Rectal smooth muscle tissue (tissue), 1 donor: ENCODE results near the gene TBCB.
"Not testable (repeated sequence)": the region's sequence is repeated elsewhere in the genome, so short reads cannot be mapped to it uniquely, and the experiment has no call there.

Source experiments
- H3K27ac ChIP-seq: one replicate; pipeline ENCODE4 v1.7.0; 2013; ENCODE audit warnings: low read depth, low read length, inconsistent platforms
- H3K27me3 ChIP-seq: one replicate; pipeline ENCODE4 v1.7.0; 2013; ENCODE audit warnings: low read length; ENCODE audit not compliant: control insufficient read depth, insufficient read depth
- H3K36me3 ChIP-seq: one replicate; pipeline ENCODE4 v1.7.0; 2013; ENCODE audit warnings: low read length; ENCODE audit not compliant: control insufficient read depth, insufficient read depth
- H3K4me1 ChIP-seq: one replicate; pipeline ENCODE4 v1.7.0; 2013; ENCODE audit warnings: low read length; ENCODE audit not compliant: control insufficient read depth, insufficient read depth
- H3K4me3 ChIP-seq: one replicate; pipeline ENCODE4 v1.7.0; 2013; ENCODE audit warnings: low read length
- H3K9ac ChIP-seq: one replicate; pipeline ENCODE4 v1.7.0; 2013; ENCODE audit warnings: low read length

Gene TBCB

GRCh38 chr19:36115453-36116343, at the start of gene TBCB:
Gene TBCB (plus strand): TSS chr19:36115468. CDS start chr19:36115561, 93 bp downstream.
- Histone ChIP-seq H3K27ac (peak within 1 kb of the TSS; percentile 88), H3K27me3 (no peaks in the 10 kb centered on the region), H3K4me1 (peaks cover 10% of the 10 kb centered on the region), H3K36me3 (peaks cover 5% of the 10 kb centered on the region), H3K9ac (peak within 1 kb of the TSS; percentile 66), H3K4me3 (peak within 1 kb of the TSS; percentile 96)

GRCh38 chr19:36067681-36068080, 47.6 kb upstream of the TBCB start:
- Histone ChIP-seq H3K36me3 (no peaks in the 10 kb centered on the region), H3K4me1 (no peaks in the 10 kb centered on the region), H3K9ac (no peak overlapping the region), H3K4me3 (no peak overlapping the region), H3K27ac (no peak overlapping the region), H3K27me3 (no peaks in the 10 kb centered on the region)

- not testable (repeated sequence) for H3K9ac ChIP-seq, H3K4me1 ChIP-seq, H3K27ac ChIP-seq, H3K4me3 ChIP-seq, H3K27me3 ChIP-seq, H3K36me3 ChIP-seq
These were observed 46.3 kb upstream of the TBCB start for GRCh38 chr19:36068810-36069499.

GRCh38 chr19:36072081-36072480, 43.2 kb upstream of the TBCB start:
- Histone ChIP-seq H3K4me1 (no peaks in the 10 kb centered on the region), H3K27me3 (no peaks in the 10 kb centered on the region), H3K27ac (no peak overlapping the region), H3K36me3 (no peaks in the 10 kb centered on the region), H3K9ac (no peak overlapping the region), H3K4me3 (no peak overlapping the region)

GRCh38 chr19:36073121-36073876, 42.0 kb upstream of the TBCB start:
- no peak overlapping the region for H3K9ac ChIP-seq
- H3K27ac ChIP-seq = no peak overlapping the region
- H3K36me3 ChIP-seq = no peaks in the 10 kb centered on the region
- H3K27me3 ChIP-seq = no peaks in the 10 kb centered on the region
- no peaks in the 10 kb centered on the region for H3K4me1 ChIP-seq
- no peak overlapping the region for H3K4me3 ChIP-seq

- Histone ChIP-seq H3K9ac (no peak overlapping the region), H3K4me3 (no peak overlapping the region), H3K36me3 (no peaks in the 10 kb centered on the region), H3K27ac (no peak overlapping the region), H3K27me3 (no peaks in the 10 kb centered on the region), H3K4me1 (no peaks in the 10 kb centered on the region)
These were observed 35.8 kb upstream of the TBCB start for GRCh38 chr19:36079389-36079945.

- Histone ChIP-seq H3K9ac (no peak overlapping the region), H3K36me3 (no peaks in the 10 kb centered on the region), H3K4me1 (no peaks in the 10 kb centered on the region), H3K27me3 (no peaks in the 10 kb centered on the region), H3K27ac (no peak overlapping the region), H3K4me3 (no peak overlapping the region)
These were observed 33.9 kb upstream of the TBCB start for GRCh38 chr19:36081385-36081784.

GRCh38 chr19:36081894-36082293, 33.4 kb upstream of the TBCB start:
- no peaks in the 10 kb centered on the region for H3K27me3 ChIP-seq
- no peaks in the 10 kb centered on the region for H3K36me3 ChIP-seq
- no peak overlapping the region for H3K27ac ChIP-seq
- no peaks in the 10 kb centered on the region for H3K4me1 ChIP-seq
- no peak overlapping the region for H3K4me3 ChIP-seq
- no peak overlapping the region for H3K9ac ChIP-seq

GRCh38 chr19:36082916-36083315, 32.4 kb upstream of the TBCB start:
- H3K4me1 ChIP-seq = no peaks in the 10 kb centered on the region
- no peak overlapping the region for H3K9ac ChIP-seq
- H3K4me3 ChIP-seq = no peak overlapping the region
- H3K27ac ChIP-seq = no peak overlapping the region
- no peaks in the 10 kb centered on the region for H3K36me3 ChIP-seq
- no peaks in the 10 kb centered on the region for H3K27me3 ChIP-seq

GRCh38 chr19:36084231-36085009, 30.8 kb upstream of the TBCB start:
- Histone ChIP-seq H3K4me1 (no peaks in the 10 kb centered on the region), H3K27me3 (no peaks in the 10 kb centered on the region), H3K9ac (no peak overlapping the region), H3K27ac (no peak overlapping the region), H3K36me3 (no peaks in the 10 kb centered on the region), H3K4me3 (no peak overlapping the region)

GRCh38 chr19:36086326-36086725, 28.9 kb upstream of the TBCB start:
- Histone ChIP-seq H3K4me1 (no peaks in the 10 kb centered on the region), H3K4me3 (no peak overlapping the region), H3K9ac (no peak overlapping the region), H3K27ac (no peak overlapping the region), H3K27me3 (no peaks in the 10 kb centered on the region), H3K36me3 (no peaks in the 10 kb centered on the region)
